HCT116 (cell line): ENCODE results near the gene OTOP1.
"Not testable (repeated sequence)": the region's sequence is repeated elsewhere in the genome, so short reads cannot be mapped to it uniquely, and the experiment has no call there.

Experiments used
- ATF3 ChIP-seq: IDR thresholded peaks from 2 replicates; pipeline ENCODE4 v1.6.1; 2012
- ELF1 ChIP-seq: IDR thresholded peaks from 2 replicates; pipeline ENCODE4 v1.6.1; 2012; ENCODE audit warnings: low read depth, borderline replicate concordance
- EZH2 ChIP-seq: fragments of 200-600 bp; sonication (generic); IDR thresholded peaks from 2 replicates; pipeline ENCODE4 v1.6.1; 2017; ENCODE audit warnings: antibody characterized with exemption, mixed run types
- POLR2A ChIP-seq: IDR thresholded peaks from 2 replicates; pipeline ENCODE4 v1.7.0; 2011; ENCODE audit warnings: borderline replicate concordance; ENCODE audit not compliant: insufficient read depth, insufficient read length; ENCODE audit errors: extremely low read depth
- RAD21 ChIP-seq: IDR thresholded peaks from 2 replicates; pipeline ENCODE4 v1.6.1; 2012; ENCODE audit warnings: low read depth, mild to moderate bottlenecking
- SP1 ChIP-seq: IDR thresholded peaks from 2 replicates; pipeline ENCODE4 v1.6.1; 2012; ENCODE audit warnings: low read depth
- YY1 ChIP-seq: IDR thresholded peaks from 2 replicates; pipeline ENCODE4 v1.6.1; 2011; ENCODE audit warnings: low read length, low read depth, moderate library complexity, mild to moderate bottlenecking; ENCODE audit not compliant: insufficient replicate concordance; ENCODE audit errors: extremely low read depth
- TF ChIP-seq, protein P1 (sequence below), 3 experiments: fragments of 200-600 bp in 1 of 3; sonication (generic) in 1 of 3; IDR thresholded peaks in 2 of 3; conservative IDR thresholded peaks in 1 of 3; 2 replicates each; pipeline ENCODE4 v1.5.1; 2012 to 2017; ENCODE audit warnings: low read depth in 2 of 3, low read length in 2 of 3, antibody characterized with exemption in 1 of 3, borderline replicate concordance in 1 of 3, control low read depth in 1 of 3, mild to moderate bottlenecking in 1 of 3, mixed read lengths in 1 of 3, mixed run types in 1 of 3, moderate library complexity in 1 of 3; ENCODE audit not compliant: insufficient read depth in 1 of 3
- TF ChIP-seq, protein P2 (sequence below): IDR thresholded peaks from 2 replicates; pipeline ENCODE4 v1.6.1; 2012
- TF ChIP-seq, protein P3 (sequence below): IDR thresholded peaks from 2 replicates; pipeline ENCODE4 v1.6.1; 2011; ENCODE audit warnings: mild to moderate bottlenecking, low read length, moderate library complexity; ENCODE audit not compliant: insufficient replicate concordance; ENCODE audit errors: extremely low read depth
- TF ChIP-seq, protein P4 (sequence below): IDR thresholded peaks from 2 replicates; pipeline ENCODE4 v1.6.1; 2012; ENCODE audit warnings: low read depth

GRCh38 chr4:4239551-4239950 lies 12.8 kb upstream of the OTOP1 start:
- TF ChIP-seq, protein P1, sequence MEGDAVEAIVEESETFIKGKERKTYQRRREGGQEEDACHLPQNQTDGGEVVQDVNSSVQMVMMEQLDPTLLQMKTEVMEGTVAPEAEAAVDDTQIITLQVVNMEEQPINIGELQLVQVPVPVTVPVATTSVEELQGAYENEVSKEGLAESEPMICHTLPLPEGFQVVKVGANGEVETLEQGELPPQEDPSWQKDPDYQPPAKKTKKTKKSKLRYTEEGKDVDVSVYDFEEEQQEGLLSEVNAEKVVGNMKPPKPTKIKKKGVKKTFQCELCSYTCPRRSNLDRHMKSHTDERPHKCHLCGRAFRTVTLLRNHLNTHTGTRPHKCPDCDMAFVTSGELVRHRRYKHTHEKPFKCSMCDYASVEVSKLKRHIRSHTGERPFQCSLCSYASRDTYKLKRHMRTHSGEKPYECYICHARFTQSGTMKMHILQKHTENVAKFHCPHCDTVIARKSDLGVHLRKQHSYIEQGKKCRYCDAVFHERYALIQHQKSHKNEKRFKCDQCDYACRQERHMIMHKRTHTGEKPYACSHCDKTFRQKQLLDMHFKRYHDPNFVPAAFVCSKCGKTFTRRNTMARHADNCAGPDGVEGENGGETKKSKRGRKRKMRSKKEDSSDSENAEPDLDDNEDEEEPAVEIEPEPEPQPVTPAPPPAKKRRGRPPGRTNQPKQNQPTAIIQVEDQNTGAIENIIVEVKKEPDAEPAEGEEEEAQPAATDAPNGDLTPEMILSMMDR (IDR thresholded peaks at IDR 0.05 in 2 of 3, conservative IDR thresholded peaks at IDR 0.05 in 1 of 3; ENCODE audit: borderline replicate concordance in 1 of 3, insufficient read depth in 1 of 3, low read depth in 2 of 3, low read length in 2 of 3): not testable (repeated sequence)
- TF ChIP-seq POLR2A, ELF1, EZH2, SP1, ATF3, RAD21, YY1: not testable (repeated sequence)
- TF ChIP-seq, protein P2, sequence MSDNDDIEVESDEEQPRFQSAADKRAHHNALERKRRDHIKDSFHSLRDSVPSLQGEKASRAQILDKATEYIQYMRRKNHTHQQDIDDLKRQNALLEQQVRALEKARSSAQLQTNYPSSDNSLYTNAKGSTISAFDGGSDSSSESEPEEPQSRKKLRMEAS: not testable (repeated sequence)
- TF ChIP-seq, protein P3, sequence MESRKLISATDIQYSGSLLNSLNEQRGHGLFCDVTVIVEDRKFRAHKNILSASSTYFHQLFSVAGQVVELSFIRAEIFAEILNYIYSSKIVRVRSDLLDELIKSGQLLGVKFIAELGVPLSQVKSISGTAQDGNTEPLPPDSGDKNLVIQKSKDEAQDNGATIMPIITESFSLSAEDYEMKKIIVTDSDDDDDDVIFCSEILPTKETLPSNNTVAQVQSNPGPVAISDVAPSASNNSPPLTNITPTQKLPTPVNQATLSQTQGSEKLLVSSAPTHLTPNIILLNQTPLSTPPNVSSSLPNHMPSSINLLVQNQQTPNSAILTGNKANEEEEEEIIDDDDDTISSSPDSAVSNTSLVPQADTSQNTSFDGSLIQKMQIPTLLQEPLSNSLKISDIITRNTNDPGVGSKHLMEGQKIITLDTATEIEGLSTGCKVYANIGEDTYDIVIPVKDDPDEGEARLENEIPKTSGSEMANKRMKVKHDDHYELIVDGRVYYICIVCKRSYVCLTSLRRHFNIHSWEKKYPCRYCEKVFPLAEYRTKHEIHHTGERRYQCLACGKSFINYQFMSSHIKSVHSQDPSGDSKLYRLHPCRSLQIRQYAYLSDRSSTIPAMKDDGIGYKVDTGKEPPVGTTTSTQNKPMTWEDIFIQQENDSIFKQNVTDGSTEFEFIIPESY: not testable (repeated sequence)
- TF ChIP-seq, protein P4, sequence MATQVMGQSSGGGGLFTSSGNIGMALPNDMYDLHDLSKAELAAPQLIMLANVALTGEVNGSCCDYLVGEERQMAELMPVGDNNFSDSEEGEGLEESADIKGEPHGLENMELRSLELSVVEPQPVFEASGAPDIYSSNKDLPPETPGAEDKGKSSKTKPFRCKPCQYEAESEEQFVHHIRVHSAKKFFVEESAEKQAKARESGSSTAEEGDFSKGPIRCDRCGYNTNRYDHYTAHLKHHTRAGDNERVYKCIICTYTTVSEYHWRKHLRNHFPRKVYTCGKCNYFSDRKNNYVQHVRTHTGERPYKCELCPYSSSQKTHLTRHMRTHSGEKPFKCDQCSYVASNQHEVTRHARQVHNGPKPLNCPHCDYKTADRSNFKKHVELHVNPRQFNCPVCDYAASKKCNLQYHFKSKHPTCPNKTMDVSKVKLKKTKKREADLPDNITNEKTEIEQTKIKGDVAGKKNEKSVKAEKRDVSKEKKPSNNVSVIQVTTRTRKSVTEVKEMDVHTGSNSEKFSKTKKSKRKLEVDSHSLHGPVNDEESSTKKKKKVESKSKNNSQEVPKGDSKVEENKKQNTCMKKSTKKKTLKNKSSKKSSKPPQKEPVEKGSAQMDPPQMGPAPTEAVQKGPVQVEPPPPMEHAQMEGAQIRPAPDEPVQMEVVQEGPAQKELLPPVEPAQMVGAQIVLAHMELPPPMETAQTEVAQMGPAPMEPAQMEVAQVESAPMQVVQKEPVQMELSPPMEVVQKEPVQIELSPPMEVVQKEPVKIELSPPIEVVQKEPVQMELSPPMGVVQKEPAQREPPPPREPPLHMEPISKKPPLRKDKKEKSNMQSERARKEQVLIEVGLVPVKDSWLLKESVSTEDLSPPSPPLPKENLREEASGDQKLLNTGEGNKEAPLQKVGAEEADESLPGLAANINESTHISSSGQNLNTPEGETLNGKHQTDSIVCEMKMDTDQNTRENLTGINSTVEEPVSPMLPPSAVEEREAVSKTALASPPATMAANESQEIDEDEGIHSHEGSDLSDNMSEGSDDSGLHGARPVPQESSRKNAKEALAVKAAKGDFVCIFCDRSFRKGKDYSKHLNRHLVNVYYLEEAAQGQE: not testable (repeated sequence)
